OCI-LY7 (cell line): ENCODE results near the gene TOM1L2. TPM values are rescaled to one million over a fixed set of nuclear protein-coding genes. Genes with fewer than 3 reads are reported as not detected.

Source experiments
- BruUV-seq: library from RNA; stranded (reverse); fragments of 400-500 nt; replicated peaks from 2 replicates; lab custom pipeline; 2021; lab: Mats Ljungman, UMichigan
- CTCF ChIA-PET: fragments of 300-600 bp; sonication (Branson Sonifier 250); formaldehyde crosslinking; loops from one replicate; lab custom pipeline; 2022; ENCODE audit warnings: antibody characterized with exemption; ENCODE audit not compliant: unreplicated experiment; lab: Charles Lee
- POLR2A ChIA-PET: fragments of 300-600 bp; sonication (Branson Sonifier 250); formaldehyde crosslinking; loops from one replicate; lab custom pipeline; 2022; ENCODE audit warnings: antibody characterized with exemption; lab: Charles Lee
- DNase-seq: peaks from one replicate; pipeline ENCODE4 v3.0.0-alpha.2; 2015; ENCODE audit warnings: low spot score
- H2AFZ ChIP-seq: fragments of 200-600 bp; sonication (generic), shearing (Covaris generic); 2 replicates; pipeline ENCODE4 v1.6.1; 2014; ENCODE audit warnings: mild to moderate bottlenecking, antibody characterized with exemption, low read length, moderate library complexity
- H3K27ac ChIP-seq: fragments of 200-600 bp; sonication (generic); 2 replicates; pipeline ENCODE4 v1.5.1; 2014; ENCODE audit warnings: mixed run types, low read depth, mild to moderate bottlenecking, moderate library complexity, low read length, inconsistent platforms; ENCODE audit not compliant: poor library complexity, severe bottlenecking
- H3K36me3 ChIP-seq: fragments of 200-600 bp; sonication (generic); 2 replicates; pipeline ENCODE4 v1.6.1; 2014; ENCODE audit warnings: mild to moderate bottlenecking, antibody characterized with exemption, low read length, moderate library complexity, mixed read lengths; ENCODE audit not compliant: insufficient read depth
- H3K4me1 ChIP-seq: fragments of 200-600 bp; sonication (generic); 2 replicates; pipeline ENCODE4 v1.5.1; 2014; ENCODE audit warnings: mild to moderate bottlenecking, low read length; ENCODE audit not compliant: insufficient read depth, poor library complexity, severe bottlenecking
- H3K4me2 ChIP-seq: fragments of 200-600 bp; sonication (generic); 2 replicates; pipeline ENCODE4 v1.6.1; 2014; ENCODE audit warnings: mild to moderate bottlenecking, low read length
- H3K4me3 ChIP-seq: fragments of 200-600 bp; sonication (generic); 2 replicates; pipeline ENCODE4 v1.5.1; 2014; ENCODE audit warnings: mild to moderate bottlenecking, low read depth, low read length; ENCODE audit not compliant: poor library complexity, severe bottlenecking
- H3K79me2 ChIP-seq: fragments of 200-600 bp; sonication (generic); 2 replicates; pipeline ENCODE4 v1.6.1; 2016; ENCODE audit warnings: low read depth, mild to moderate bottlenecking, low read length, moderate library complexity, mixed read lengths; ENCODE audit not compliant: insufficient read depth
- H3K9me2 ChIP-seq: fragments of 200-600 bp; sonication (generic); 2 replicates; pipeline ENCODE4 v1.6.1; 2016; ENCODE audit warnings: mild to moderate bottlenecking, low read length, mixed read lengths; ENCODE audit not compliant: insufficient read depth
- H3K9me3 ChIP-seq: fragments of 200-600 bp; sonication (generic); 2 replicates; pipeline ENCODE4 v1.6.1; 2014; ENCODE audit warnings: mild to moderate bottlenecking, mixed run types, low read length, mixed read lengths
- H4K20me1 ChIP-seq: fragments of 200-600 bp; sonication (generic); 2 replicates; pipeline ENCODE4 v1.6.1; 2014; ENCODE audit warnings: mild to moderate bottlenecking, antibody characterized with exemption, low read length, moderate library complexity, mixed read lengths; ENCODE audit not compliant: insufficient read depth
- EZH2phosphoT487 ChIP-seq: fragments of 200-600 bp; sonication (generic); IDR thresholded peaks from 2 replicates; pipeline ENCODE4 v1.6.1; 2018; ENCODE audit warnings: low read depth, borderline replicate concordance, mild to moderate bottlenecking, mixed run types, antibody characterized with exemption, low read length, moderate library complexity, mixed read lengths
- intact Hi-C: fragments of 100-400 bp; cut with micrococcal nuclease; formaldehyde crosslinking; loops from one replicate; pipeline ENCODE4 v1.10.0; 2022; ENCODE audit not compliant: unreplicated experiment
- total RNA-seq, 2 experiments: library from RNA; depleted of rRNA in 1 of 2; stranded (reverse); fragments of >200 nt in 1 of 2; shearing (Covaris generic) in 1 of 2; gene quantifications; 2 replicates each; pipeline ENCODE4 v1.2.3, GENCODE V29; 2014 to 2022
- TF ChIP-seq, protein P1 (sequence below): fragments of 200-600 bp; sonication (generic); conservative IDR thresholded peaks from 2 replicates; pipeline ENCODE4 v1.5.1; 2014; ENCODE audit warnings: mild to moderate bottlenecking, antibody characterized with exemption, low read length, moderate library complexity, mixed read lengths

TOM1L2 gene
- total RNA-seq, 2 experiments from 2014 or later = 4.9 to 14.3 TPM

DNA sequence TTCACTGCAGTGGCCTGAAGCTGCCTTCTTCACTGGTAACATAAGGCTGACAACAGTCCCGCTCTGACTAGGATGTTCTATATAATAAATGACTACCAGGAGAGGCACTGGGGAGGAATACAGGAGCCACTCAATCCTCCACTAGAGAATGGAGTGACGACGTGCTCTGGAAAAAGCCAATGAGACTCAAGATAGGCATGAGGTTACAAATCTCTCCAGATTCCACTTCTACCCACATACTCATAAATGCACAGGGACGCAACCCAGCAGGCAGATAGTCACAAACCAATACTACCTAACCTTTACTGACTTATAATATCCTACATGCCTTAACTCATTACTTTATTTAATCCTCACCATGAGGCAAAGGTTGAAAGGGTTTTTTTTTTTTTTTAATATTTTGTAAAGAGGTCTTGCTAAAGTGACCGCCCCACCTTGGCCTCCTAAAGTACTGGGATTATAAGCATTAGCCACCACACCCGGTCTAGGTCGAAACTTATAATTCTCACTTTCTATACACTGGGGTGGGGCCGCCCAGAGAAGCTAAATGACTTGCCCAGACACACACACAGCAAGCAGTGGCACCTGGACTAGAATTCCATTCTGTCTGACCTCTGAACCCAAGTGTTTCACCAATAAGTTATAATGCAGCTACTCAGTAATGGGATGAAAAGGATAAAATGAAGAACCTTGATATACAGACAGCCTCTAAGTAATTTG, 33.7 kb downstream of the TOM1L2 start:
- H3K36me3 ChIP-seq = no peaks in the 10 kb centered on the region
- ChIA-PET CTCF (no interaction called here), POLR2A (no interaction called here)
- no peak overlapping the region for H2AFZ ChIP-seq
- TF ChIP-seq, protein P1, sequence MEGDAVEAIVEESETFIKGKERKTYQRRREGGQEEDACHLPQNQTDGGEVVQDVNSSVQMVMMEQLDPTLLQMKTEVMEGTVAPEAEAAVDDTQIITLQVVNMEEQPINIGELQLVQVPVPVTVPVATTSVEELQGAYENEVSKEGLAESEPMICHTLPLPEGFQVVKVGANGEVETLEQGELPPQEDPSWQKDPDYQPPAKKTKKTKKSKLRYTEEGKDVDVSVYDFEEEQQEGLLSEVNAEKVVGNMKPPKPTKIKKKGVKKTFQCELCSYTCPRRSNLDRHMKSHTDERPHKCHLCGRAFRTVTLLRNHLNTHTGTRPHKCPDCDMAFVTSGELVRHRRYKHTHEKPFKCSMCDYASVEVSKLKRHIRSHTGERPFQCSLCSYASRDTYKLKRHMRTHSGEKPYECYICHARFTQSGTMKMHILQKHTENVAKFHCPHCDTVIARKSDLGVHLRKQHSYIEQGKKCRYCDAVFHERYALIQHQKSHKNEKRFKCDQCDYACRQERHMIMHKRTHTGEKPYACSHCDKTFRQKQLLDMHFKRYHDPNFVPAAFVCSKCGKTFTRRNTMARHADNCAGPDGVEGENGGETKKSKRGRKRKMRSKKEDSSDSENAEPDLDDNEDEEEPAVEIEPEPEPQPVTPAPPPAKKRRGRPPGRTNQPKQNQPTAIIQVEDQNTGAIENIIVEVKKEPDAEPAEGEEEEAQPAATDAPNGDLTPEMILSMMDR = no peak
- no peak for TF ChIP-seq EZH2phosphoT487
- DNase-seq = no peak
- H3K79me2 ChIP-seq = no peaks in the 10 kb centered on the region
- H3K4me1 ChIP-seq = peaks cover 3% of the 10 kb centered on the region
- H3K4me3 ChIP-seq = no peak overlapping the region
- H3K4me2 ChIP-seq = no peak overlapping the region
- no peaks in the 10 kb centered on the region for H4K20me1 ChIP-seq
- intact Hi-C loops = no loop called here
- H3K27ac ChIP-seq = no peak overlapping the region
- H3K9me2 ChIP-seq = no peaks in the 10 kb centered on the region
- H3K9me3 ChIP-seq = no peaks in the 10 kb centered on the region
- BruUV-seq = no TSS peak

- Histone ChIP-seq H3K27ac (no peak overlapping the region), H3K36me3 (no peaks in the 10 kb centered on the region), H4K20me1 (no peaks in the 10 kb centered on the region), H3K79me2 (no peaks in the 10 kb centered on the region), H3K9me3 (no peaks in the 10 kb centered on the region), H3K4me3 (no peak overlapping the region), H2AFZ (no peak overlapping the region), H3K4me1 (no peaks in the 10 kb centered on the region), H3K4me2 (no peak overlapping the region), H3K9me2 (no peaks in the 10 kb centered on the region)
- ChIA-PET CTCF (no interaction called here), POLR2A (no interaction called here)
- no peak for DNase-seq
- no TSS peak for BruUV-seq
- intact Hi-C loops = no loop called here
- TF ChIP-seq, protein P1 = no peak
- TF ChIP-seq EZH2phosphoT487 = no peak
Observed at GRCh38 chr17:17937958-17938357, 34.2 kb downstream of the TOM1L2 start.

DNA sequence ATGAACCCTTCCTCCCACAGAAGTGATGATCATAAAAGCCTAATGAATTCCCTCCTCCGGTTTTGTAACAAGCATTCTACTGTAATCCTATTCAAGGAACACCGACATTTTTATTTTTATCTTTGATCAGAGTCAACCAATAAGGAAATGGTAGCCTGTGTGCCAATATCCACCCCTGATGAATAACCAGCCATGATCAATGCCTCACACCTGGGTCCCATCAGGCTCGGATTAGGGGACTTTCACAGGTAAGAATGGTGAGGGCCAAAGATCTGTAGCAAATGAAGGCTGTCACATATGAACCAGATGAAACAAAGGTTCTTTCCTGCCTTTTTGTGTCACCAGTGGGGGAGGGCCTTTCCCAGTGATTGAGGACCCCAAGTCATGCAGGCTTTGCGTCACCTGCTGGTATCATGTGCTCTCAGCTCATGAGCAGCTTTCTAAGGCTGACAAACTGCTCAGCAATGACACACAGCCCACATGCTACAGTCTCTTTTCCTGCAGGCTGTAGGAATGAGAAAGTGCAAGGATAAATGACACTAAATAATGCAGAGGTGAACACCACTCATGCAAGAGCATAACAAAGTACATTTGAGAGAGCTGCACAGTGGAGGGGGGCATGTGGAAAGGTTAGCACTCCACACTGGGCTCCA, 34.9 kb downstream of the TOM1L2 start:
- Histone ChIP-seq H3K9me2 (no peaks in the 10 kb centered on the region), H3K4me1 (no peaks in the 10 kb centered on the region), H3K4me3 (no peak overlapping the region), H3K79me2 (no peaks in the 10 kb centered on the region), H2AFZ (no peak overlapping the region), H3K36me3 (no peaks in the 10 kb centered on the region), H3K4me2 (no peak overlapping the region), H3K9me3 (no peaks in the 10 kb centered on the region), H3K27ac (no peak overlapping the region), H4K20me1 (no peaks in the 10 kb centered on the region)
- intact Hi-C loops = no loop called here
- no peak for TF ChIP-seq EZH2phosphoT487
- TF ChIP-seq, protein P1 = no peak
- DNase-seq = no peak
- CTCF ChIA-PET = no interaction called here
- no TSS peak for BruUV-seq
- POLR2A ChIA-PET = no interaction called here
